ENCODE results near the gene SLC26A2. TPM values are rescaled to one million over a fixed set of nuclear protein-coding genes. Genes with fewer than 3 reads are reported as not detected.
"Not testable (repeated sequence)": the region's sequence is repeated elsewhere in the genome, so short reads cannot be mapped to it uniquely, and the experiment has no call there.

Gene SLC26A2
- total RNA-seq, 1 experiment from 2014 or later, result 43.9 TPM

DNA sequence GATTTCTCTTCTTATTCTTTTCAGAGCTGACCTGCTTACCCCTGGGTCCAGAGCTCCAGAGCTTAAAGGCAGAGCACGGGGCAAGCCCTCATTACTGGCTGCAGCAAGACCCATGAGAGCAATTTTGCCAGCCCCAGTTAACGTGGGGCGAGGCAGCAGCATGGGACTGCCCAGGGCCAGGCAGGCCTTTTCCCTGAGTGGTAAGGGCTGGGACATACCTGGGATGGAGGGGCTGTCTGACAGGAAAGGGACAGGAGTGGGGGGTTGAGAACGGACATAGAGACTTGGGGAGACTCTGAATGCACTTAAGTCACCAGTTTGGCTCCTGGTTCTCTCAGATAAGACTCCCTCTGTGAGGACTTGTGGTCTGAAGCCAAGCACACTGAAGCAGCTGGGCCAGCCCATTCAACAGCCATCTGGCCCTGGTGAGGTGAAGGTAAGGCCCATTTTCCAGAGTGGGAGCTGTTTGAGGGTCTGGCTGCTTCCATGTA lies 66.2 kb downstream of the SLC26A2 start:
- H3K4me1 ChIP-seq, result peaks cover 19% of the 10 kb centered on the region
- Mint-ChIP-seq H3K27me3 (ENCODE audit: insufficient read depth, unreplicated experiment) (no peaks in the 10 kb centered on the region), H3K36me3 (ENCODE audit: insufficient read depth, unreplicated experiment) (peaks cover 75% of the 10 kb centered on the region), H3K4me1 (ENCODE audit: low read depth, unreplicated experiment) (no peaks in the 10 kb centered on the region), H3K4me3 (ENCODE audit: unreplicated experiment) (no peak overlapping the region), H3K27ac (ENCODE audit: unreplicated experiment) (peak overlapping the region; percentile 21), H3K9me3 (ENCODE audit: unreplicated experiment) (no peaks in the 10 kb centered on the region)
- no TSS peak for BruUV-seq (replicated peaks)
- peaks cover 10% of the 10 kb centered on the region for H3K36me3 ChIP-seq (ENCODE audit: control insufficient read depth, insufficient read depth, low read length)
- ChIA-PET POLR2A (interaction anchor here (1.1 kb wide), 1 partner anchor 26 kb away, joined by 7 read pairs; the partner anchor contains the start of genes HMGXB3 and TIGD6), CTCF (interaction anchor here (0.9 to 1.3 kb wide), 3 partner anchors 27 to 192 kb away, joined by 3 to 8 read pairs (median 5); partner anchors contain the start of genes HMGXB3 and TIGD6)
- TF ChIP-seq, protein P1, sequence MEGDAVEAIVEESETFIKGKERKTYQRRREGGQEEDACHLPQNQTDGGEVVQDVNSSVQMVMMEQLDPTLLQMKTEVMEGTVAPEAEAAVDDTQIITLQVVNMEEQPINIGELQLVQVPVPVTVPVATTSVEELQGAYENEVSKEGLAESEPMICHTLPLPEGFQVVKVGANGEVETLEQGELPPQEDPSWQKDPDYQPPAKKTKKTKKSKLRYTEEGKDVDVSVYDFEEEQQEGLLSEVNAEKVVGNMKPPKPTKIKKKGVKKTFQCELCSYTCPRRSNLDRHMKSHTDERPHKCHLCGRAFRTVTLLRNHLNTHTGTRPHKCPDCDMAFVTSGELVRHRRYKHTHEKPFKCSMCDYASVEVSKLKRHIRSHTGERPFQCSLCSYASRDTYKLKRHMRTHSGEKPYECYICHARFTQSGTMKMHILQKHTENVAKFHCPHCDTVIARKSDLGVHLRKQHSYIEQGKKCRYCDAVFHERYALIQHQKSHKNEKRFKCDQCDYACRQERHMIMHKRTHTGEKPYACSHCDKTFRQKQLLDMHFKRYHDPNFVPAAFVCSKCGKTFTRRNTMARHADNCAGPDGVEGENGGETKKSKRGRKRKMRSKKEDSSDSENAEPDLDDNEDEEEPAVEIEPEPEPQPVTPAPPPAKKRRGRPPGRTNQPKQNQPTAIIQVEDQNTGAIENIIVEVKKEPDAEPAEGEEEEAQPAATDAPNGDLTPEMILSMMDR (IDR thresholded peaks at IDR 0.05; ENCODE audit: insufficient read depth in 1 of 2, low read depth in 1 of 2, low read length in 1 of 2, severe bottlenecking in 1 of 2, unreplicated experiment in 1 of 2), result no peak
- H3K4me3 ChIP-seq (ENCODE audit: low read depth, low read length), result no peak overlapping the region
- intact Hi-C loops (cut with micrococcal nuclease; ENCODE audit: unreplicated experiment), result loop anchor here (1.0 kb wide), 1 partner anchor 30 kb away; no protein-coding TSS in a partner anchor
- DNase-seq, result no peak
- H3K9me3 ChIP-seq, result no peaks in the 10 kb centered on the region
- no peaks in the 10 kb centered on the region for H3K27me3 ChIP-seq (replicated peaks; ENCODE audit: control insufficient read depth, insufficient read depth, low read length)

DNA sequence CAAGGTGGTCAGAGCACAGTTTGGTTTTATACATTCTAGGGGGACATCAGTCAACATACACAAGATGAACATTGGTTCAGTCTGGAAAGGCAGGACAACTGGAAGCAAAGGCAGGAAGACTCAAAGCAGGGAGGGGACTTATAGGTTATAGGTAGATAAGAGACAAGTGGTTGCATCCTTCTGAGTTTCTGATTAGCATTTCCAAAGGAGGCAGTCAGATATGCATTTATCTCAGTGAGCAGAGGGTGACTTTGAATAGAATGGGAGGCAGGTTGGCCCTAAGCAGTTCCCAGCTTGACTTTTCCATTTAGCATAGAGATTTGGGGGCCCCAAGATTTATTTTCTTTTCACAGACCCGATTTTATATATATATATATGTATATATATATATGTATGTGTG lies 67.5 kb downstream of the SLC26A2 start:
- CTCF ChIA-PET, result not testable (repeated sequence)

DNA sequence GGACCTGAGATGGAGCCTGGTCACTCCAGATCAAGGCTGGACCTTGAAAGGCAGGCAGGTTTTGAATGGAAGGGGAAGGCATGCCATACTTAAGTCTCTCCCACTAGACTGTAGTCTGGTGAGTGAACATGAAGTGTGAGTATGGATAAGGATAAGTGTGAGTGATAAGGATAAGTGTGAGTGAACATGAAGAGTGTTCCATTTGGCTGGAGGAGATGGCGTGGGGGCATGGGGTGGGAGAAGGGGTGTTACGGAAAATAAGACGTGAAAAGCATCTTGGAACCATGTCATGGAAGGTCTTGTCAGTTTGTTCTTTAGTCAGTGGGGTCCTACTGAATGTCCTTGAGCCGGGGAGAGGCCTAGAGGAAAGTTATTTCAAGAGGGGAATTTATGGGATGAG lies 72.8 kb downstream of the SLC26A2 start:
- no peaks in the 10 kb centered on the region for H3K9me3 Mint-ChIP-seq (ENCODE audit: unreplicated experiment)
- H3K27ac Mint-ChIP-seq (ENCODE audit: unreplicated experiment), result no peak overlapping the region
- BruUV-seq (replicated peaks), result no TSS peak
- H3K36me3 ChIP-seq (ENCODE audit: control insufficient read depth, insufficient read depth, low read length), result peaks cover 10% of the 10 kb centered on the region
- no peak overlapping the region for H3K4me3 ChIP-seq (ENCODE audit: low read depth, low read length)
- POLR2A ChIA-PET, result no interaction called here
- CTCF ChIA-PET, result no interaction called here
- no peaks in the 10 kb centered on the region for H3K9me3 ChIP-seq
- intact Hi-C loops (cut with micrococcal nuclease; ENCODE audit: unreplicated experiment), result no loop called here
- no peak for DNase-seq
- no peaks in the 10 kb centered on the region for H3K27me3 ChIP-seq (replicated peaks; ENCODE audit: control insufficient read depth, insufficient read depth, low read length)
- H3K4me1 ChIP-seq, result 0 out of 2 replicates have a peak, but pooled peaks cover 3% of the 10 kb centered on the region
- H3K4me3 Mint-ChIP-seq (ENCODE audit: unreplicated experiment), result no peak overlapping the region
- H3K27me3 Mint-ChIP-seq (ENCODE audit: insufficient read depth, unreplicated experiment), result no peaks in the 10 kb centered on the region
- H3K36me3 Mint-ChIP-seq (ENCODE audit: insufficient read depth, unreplicated experiment), result peaks cover 63% of the 10 kb centered on the region
- TF ChIP-seq, protein P1 (IDR thresholded peaks at IDR 0.05; ENCODE audit: insufficient read depth in 1 of 2, low read depth in 1 of 2, low read length in 1 of 2, severe bottlenecking in 1 of 2, unreplicated experiment in 1 of 2), result no peak
- no peaks in the 10 kb centered on the region for H3K4me1 Mint-ChIP-seq (ENCODE audit: low read depth, unreplicated experiment)

More for the DNA sequence above, 67.5 kb downstream of the SLC26A2 start:
- H3K27me3 ChIP-seq (replicated peaks; ENCODE audit: control insufficient read depth, insufficient read depth, low read length); H3K4me3 Mint-ChIP-seq (ENCODE audit: unreplicated experiment); H3K36me3 ChIP-seq (ENCODE audit: control insufficient read depth, insufficient read depth, low read length); H3K27me3 Mint-ChIP-seq (ENCODE audit: insufficient read depth, unreplicated experiment); H3K9me3 ChIP-seq; intact Hi-C loops (cut with micrococcal nuclease; ENCODE audit: unreplicated experiment); H3K4me1 Mint-ChIP-seq (ENCODE audit: low read depth, unreplicated experiment); POLR2A ChIA-PET; H3K4me3 ChIP-seq (ENCODE audit: low read depth, low read length); BruUV-seq (replicated peaks); DNase-seq; H3K9me3 Mint-ChIP-seq (ENCODE audit: unreplicated experiment); H3K27ac Mint-ChIP-seq (ENCODE audit: unreplicated experiment): not testable (repeated sequence)
- H3K36me3 Mint-ChIP-seq (ENCODE audit: insufficient read depth, unreplicated experiment), result peaks cover 72% of the 10 kb centered on the region
- peaks cover 19% of the 10 kb centered on the region for H3K4me1 ChIP-seq

Measured in Caco-2 (cell line).